HCT116 (cell line): ENCODE measurements around the gene TRIM13. TPM values are rescaled to one million over a fixed set of nuclear protein-coding genes. Genes with fewer than 3 reads are reported as not detected.

ENCODE experiments used
- ATAC-seq: fragments of 200-7000 bp; cut with Tn5 transposase; 2 replicates; pipeline ENCODE4 v1.9.1; 2020; ENCODE audit warnings: mild to moderate bottlenecking, moderate library complexity
- BruUV-seq: library from RNA; stranded (reverse); fragments of 400-500 nt; replicated peaks from 2 replicates; lab custom pipeline; 2021; lab: Mats Ljungman, UMichigan
- CTCF ChIA-PET: fragments of 300-600 bp; sonication (Branson Sonifier 250); formaldehyde crosslinking; loops from one replicate; lab custom pipeline; 2021; ENCODE audit warnings: antibody characterized with exemption; lab: Charles Lee
- POLR2A ChIA-PET: fragments of 300-600, 350-600 bp; sonication (Branson Sonifier 250); formaldehyde crosslinking; loops from one replicate; lab custom pipeline; 2021; ENCODE audit warnings: antibody characterized with exemption; lab: Charles Lee
- RAD21 ChIA-PET, 2 experiments: fragments of 300-600 bp; sonication (Branson Sonifier 250); formaldehyde crosslinking; loops; one replicate each; lab custom pipeline; 2023; ENCODE audit warnings: low total read pairs in 2 of 2; ENCODE audit not compliant: uncharacterized antibody in 2 of 2, unreplicated experiment in 2 of 2, low non-redundant PET in 1 of 2; lab: Charles Lee
- DNase-seq: peaks from one replicate; pipeline ENCODE4 v3.0.0-alpha.2; 2010; ENCODE audit warnings: low read depth, low spot score
- H2AFZ ChIP-seq: fragments of 200-600 bp; shearing (Covaris generic), sonication (generic); 2 replicates; pipeline ENCODE4 v1.6.1; 2017; ENCODE audit warnings: low read depth, mixed run types, mixed read lengths, antibody characterized with exemption, low read length; ENCODE audit not compliant: poor library complexity, severe bottlenecking
- H3K27ac ChIP-seq: 2 replicates; pipeline ENCODE4 v1.5.1; 2012; ENCODE audit warnings: low read depth, low read length
- H3K27me3 ChIP-seq: fragments of 200-600 bp; sonication (generic); 2 replicates; pipeline ENCODE4 v1.6.1; 2016; ENCODE audit warnings: mixed run types, low read length, mixed read lengths; ENCODE audit not compliant: insufficient read depth
- H3K36me3 ChIP-seq, 2 experiments: fragments of 200-500 bp in 1 of 2; fragments of 200-600 bp in 1 of 2; sonication (Bioruptor generic) in 1 of 2; sonication (generic) in 1 of 2; 2 replicates each; pipeline versions ENCODE4 v1.5.1 to v1.6.1; 2014 to 2016; ENCODE audit warnings: low read length in 2 of 2, inconsistent platforms in 1 of 2, mixed read lengths in 1 of 2, mixed run types in 1 of 2; ENCODE audit not compliant: insufficient read depth in 2 of 2, control insufficient read depth in 1 of 2
- H3K4me1 ChIP-seq, 2 experiments: fragments of 200-600 bp in 1 of 2; sonication (generic) in 1 of 2; 2 replicates each; pipeline versions ENCODE4 v1.5.1 to v1.6.1; 2012 to 2017; ENCODE audit warnings: low read length in 2 of 2, inconsistent platforms in 1 of 2, mild to moderate bottlenecking in 1 of 2, mixed read lengths in 1 of 2, mixed run types in 1 of 2, moderate library complexity in 1 of 2; ENCODE audit not compliant: insufficient read depth in 2 of 2, control insufficient read depth in 1 of 2
- H3K4me2 ChIP-seq: fragments of 200-600 bp; sonication (generic); 2 replicates; pipeline ENCODE4 v1.6.1; 2017; ENCODE audit warnings: mixed run types, low read length, mixed read lengths
- H3K4me3 ChIP-seq, 2 experiments: fragments of 200-600 bp in 1 of 2; sonication (generic) in 1 of 2; replicated peaks in 1 of 2; 2 replicates each; pipeline ENCODE4 v1.5.1; 2011 to 2016; ENCODE audit warnings: low read length in 2 of 2, control low read depth in 1 of 2, low read depth in 1 of 2, mild to moderate bottlenecking in 1 of 2, mixed read lengths in 1 of 2, mixed run types in 1 of 2
- H3K79me2 ChIP-seq: fragments of 200-600 bp; sonication (generic); 2 replicates; pipeline ENCODE4 v1.6.1; 2017; ENCODE audit warnings: mild to moderate bottlenecking, mixed run types, low read length, moderate library complexity, mixed read lengths; ENCODE audit not compliant: insufficient read depth
- H3K9ac ChIP-seq: fragments of 200-600 bp; sonication (generic); 2 replicates; pipeline ENCODE4 v1.6.1; 2016; ENCODE audit warnings: low read length, mixed read lengths
- H3K9me2 ChIP-seq: fragments of 200-600 bp; sonication (generic), shearing (Covaris generic); 2 replicates; pipeline ENCODE4 v1.6.1; 2017; ENCODE audit warnings: mixed run types, mild to moderate bottlenecking, moderate library complexity; ENCODE audit not compliant: insufficient read depth
- H3K9me3 ChIP-seq, 2 experiments: fragments of 200-500 bp in 1 of 2; fragments of 200-600 bp in 1 of 2; sonication (Bioruptor generic) in 1 of 2; sonication (generic) in 1 of 2; 2 replicates each; pipeline ENCODE4 v1.6.1; 2014 to 2017; ENCODE audit warnings: low read length in 2 of 2, mixed read lengths in 2 of 2, inconsistent platforms in 1 of 2, low read depth in 1 of 2, mild to moderate bottlenecking in 1 of 2, mixed run types in 1 of 2, moderate library complexity in 1 of 2; ENCODE audit not compliant: control insufficient read depth in 1 of 2, insufficient read depth in 1 of 2
- H4K20me1 ChIP-seq: fragments of 200-600 bp; sonication (generic), shearing (Covaris generic); 2 replicates; pipeline ENCODE4 v1.6.1; 2017; ENCODE audit warnings: mixed run types, mild to moderate bottlenecking, moderate library complexity; ENCODE audit not compliant: insufficient read depth
- CBX3 ChIP-seq: IDR thresholded peaks from 2 replicates; pipeline ENCODE4 v1.6.1; 2012; ENCODE audit warnings: low read depth
- EGR1 ChIP-seq: IDR thresholded peaks from 2 replicates; pipeline ENCODE4 v1.6.1; 2012; ENCODE audit warnings: low read depth
- ELF1 ChIP-seq: IDR thresholded peaks from 2 replicates; pipeline ENCODE4 v1.6.1; 2012; ENCODE audit warnings: low read depth, borderline replicate concordance
- EZH2 ChIP-seq: fragments of 200-600 bp; sonication (generic); IDR thresholded peaks from 2 replicates; pipeline ENCODE4 v1.6.1; 2017; ENCODE audit warnings: antibody characterized with exemption, mixed run types
- FOSL1 ChIP-seq: IDR thresholded peaks from 2 replicates; pipeline ENCODE4 v1.6.1; 2012; ENCODE audit warnings: low read depth
- JUND ChIP-seq: IDR thresholded peaks from 2 replicates; pipeline ENCODE4 v1.6.1; 2012
- RAD21 ChIP-seq: IDR thresholded peaks from 2 replicates; pipeline ENCODE4 v1.6.1; 2012; ENCODE audit warnings: low read depth, mild to moderate bottlenecking
- SIN3A ChIP-seq: IDR thresholded peaks from 2 replicates; pipeline ENCODE4 v1.6.1; 2012; ENCODE audit warnings: low read depth
- SP1 ChIP-seq: IDR thresholded peaks from 2 replicates; pipeline ENCODE4 v1.6.1; 2012; ENCODE audit warnings: low read depth
- SRF ChIP-seq: IDR thresholded peaks from 2 replicates; pipeline ENCODE4 v1.6.1; 2012; ENCODE audit warnings: low read depth
- YY1 ChIP-seq: IDR thresholded peaks from 2 replicates; pipeline ENCODE4 v1.6.1; 2011; ENCODE audit warnings: low read length, low read depth, moderate library complexity, mild to moderate bottlenecking; ENCODE audit not compliant: insufficient replicate concordance; ENCODE audit errors: extremely low read depth
- ZFX ChIP-seq: fragments of 450-650 bp; IDR thresholded peaks from 2 replicates; pipeline ENCODE4 v1.6.1; 2017
- ZNF274 ChIP-seq: fragments of 200-500 bp; sonication (Bioruptor generic); IDR thresholded peaks from 2 replicates; pipeline ENCODE4 v1.6.1; 2014; ENCODE audit warnings: mild to moderate bottlenecking, low read depth, low read length, inconsistent platforms
- intact Hi-C: fragments of 100-400 bp; cut with micrococcal nuclease; formaldehyde crosslinking; loops from 2 replicates; pipeline ENCODE4 v1.10.0; 2022
- total RNA-seq: library from RNA; stranded (reverse); gene quantifications from one replicate; pipeline ENCODE4 v1.2.1, GENCODE V29; 2021; ENCODE audit not compliant: unreplicated experiment
- TF ChIP-seq, protein P1 (sequence below), 3 experiments: fragments of 200-600 bp in 1 of 3; sonication (generic) in 1 of 3; IDR thresholded peaks in 2 of 3; conservative IDR thresholded peaks in 1 of 3; 2 replicates each; pipeline ENCODE4 v1.5.1; 2012 to 2017; ENCODE audit warnings: low read depth in 2 of 3, low read length in 2 of 3, antibody characterized with exemption in 1 of 3, borderline replicate concordance in 1 of 3, control low read depth in 1 of 3, mild to moderate bottlenecking in 1 of 3, mixed read lengths in 1 of 3, mixed run types in 1 of 3, moderate library complexity in 1 of 3; ENCODE audit not compliant: insufficient read depth in 1 of 3
- TF ChIP-seq, protein P2 (sequence below): IDR thresholded peaks from 2 replicates; pipeline ENCODE4 v1.6.1; 2012
- TF ChIP-seq, protein P3 (sequence below): IDR thresholded peaks from 2 replicates; pipeline ENCODE4 v1.6.1; 2012; ENCODE audit warnings: low read depth

TRIM13 gene
- total RNA-seq, 1 experiment from 2014 or later, result 24.6 TPM

DNA sequence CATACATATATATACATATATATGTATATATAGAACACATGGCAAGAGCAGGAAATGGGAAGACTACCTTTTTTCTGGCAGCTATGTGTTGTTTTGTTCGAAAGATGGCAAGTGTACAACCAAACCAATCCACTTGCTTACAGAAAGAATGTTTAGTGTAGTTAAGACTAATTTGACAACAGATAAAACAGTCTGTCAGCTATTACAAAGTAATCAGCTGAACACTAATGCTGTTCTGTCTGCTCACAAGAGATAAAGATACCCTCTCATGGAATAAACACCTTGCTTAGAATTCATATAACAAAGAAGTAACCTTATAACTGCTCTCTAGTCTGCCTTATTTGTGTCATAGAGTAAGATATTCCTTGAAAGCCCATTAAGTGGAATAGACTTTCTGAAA lies 17.5 kb downstream of the TRIM13 start:
- intact Hi-C loops, result no loop called here
- POLR2A ChIA-PET, result interaction anchor here (0.6 to 1.4 kb wide), 2 partner anchors 8 to 17 kb away, joined by 3 to 4 read pairs; partner anchors contain the start of gene TRIM13
- ATAC-seq (no peak), DNase-seq (no peak)
- RAD21 ChIA-PET, result no interaction called here
- peaks cover 25 to 30% of the 10 kb centered on the region in 2 experiments for H3K36me3 ChIP-seq
- H3K27ac ChIP-seq, result no peak overlapping the region
- no TSS peak for BruUV-seq
- CTCF ChIA-PET, result interaction anchor here (2.9 kb wide), 1 partner anchor 17 kb away, joined by 9 read pairs; the partner anchor contains the start of gene TRIM13
- H3K9me2 ChIP-seq, result no peaks in the 10 kb centered on the region
- H2AFZ ChIP-seq, result no peak overlapping the region
- no peak overlapping the region for H3K4me3 ChIP-seq
- H4K20me1 ChIP-seq, result peaks cover 12% of the 10 kb centered on the region; the same call in 1 of the 2 replicates
- peaks cover 42% of the 10 kb centered on the region for H3K79me2 ChIP-seq
- H3K27me3 ChIP-seq, result no peaks in the 10 kb centered on the region
- TF ChIP-seq SP1 (no peak), SRF (no peak), YY1 (no peak), CBX3 (no peak), ELF1 (no peak), SIN3A (no peak), EGR1 (no peak), JUND (no peak), ZNF274 (no peak), ZFX (no peak), EZH2 (no peak), FOSL1 (no peak), RAD21 (no peak)
- TF ChIP-seq, protein P1, sequence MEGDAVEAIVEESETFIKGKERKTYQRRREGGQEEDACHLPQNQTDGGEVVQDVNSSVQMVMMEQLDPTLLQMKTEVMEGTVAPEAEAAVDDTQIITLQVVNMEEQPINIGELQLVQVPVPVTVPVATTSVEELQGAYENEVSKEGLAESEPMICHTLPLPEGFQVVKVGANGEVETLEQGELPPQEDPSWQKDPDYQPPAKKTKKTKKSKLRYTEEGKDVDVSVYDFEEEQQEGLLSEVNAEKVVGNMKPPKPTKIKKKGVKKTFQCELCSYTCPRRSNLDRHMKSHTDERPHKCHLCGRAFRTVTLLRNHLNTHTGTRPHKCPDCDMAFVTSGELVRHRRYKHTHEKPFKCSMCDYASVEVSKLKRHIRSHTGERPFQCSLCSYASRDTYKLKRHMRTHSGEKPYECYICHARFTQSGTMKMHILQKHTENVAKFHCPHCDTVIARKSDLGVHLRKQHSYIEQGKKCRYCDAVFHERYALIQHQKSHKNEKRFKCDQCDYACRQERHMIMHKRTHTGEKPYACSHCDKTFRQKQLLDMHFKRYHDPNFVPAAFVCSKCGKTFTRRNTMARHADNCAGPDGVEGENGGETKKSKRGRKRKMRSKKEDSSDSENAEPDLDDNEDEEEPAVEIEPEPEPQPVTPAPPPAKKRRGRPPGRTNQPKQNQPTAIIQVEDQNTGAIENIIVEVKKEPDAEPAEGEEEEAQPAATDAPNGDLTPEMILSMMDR (IDR thresholded peaks at IDR 0.05 in 2 of 3, conservative IDR thresholded peaks at IDR 0.05 in 1 of 3; ENCODE audit: borderline replicate concordance in 1 of 3, insufficient read depth in 1 of 3, low read depth in 2 of 3, low read length in 2 of 3), result no peak
- TF ChIP-seq, protein P2, sequence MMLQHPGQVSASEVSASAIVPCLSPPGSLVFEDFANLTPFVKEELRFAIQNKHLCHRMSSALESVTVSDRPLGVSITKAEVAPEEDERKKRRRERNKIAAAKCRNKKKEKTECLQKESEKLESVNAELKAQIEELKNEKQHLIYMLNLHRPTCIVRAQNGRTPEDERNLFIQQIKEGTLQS, result no peak
- TF ChIP-seq, protein P3, sequence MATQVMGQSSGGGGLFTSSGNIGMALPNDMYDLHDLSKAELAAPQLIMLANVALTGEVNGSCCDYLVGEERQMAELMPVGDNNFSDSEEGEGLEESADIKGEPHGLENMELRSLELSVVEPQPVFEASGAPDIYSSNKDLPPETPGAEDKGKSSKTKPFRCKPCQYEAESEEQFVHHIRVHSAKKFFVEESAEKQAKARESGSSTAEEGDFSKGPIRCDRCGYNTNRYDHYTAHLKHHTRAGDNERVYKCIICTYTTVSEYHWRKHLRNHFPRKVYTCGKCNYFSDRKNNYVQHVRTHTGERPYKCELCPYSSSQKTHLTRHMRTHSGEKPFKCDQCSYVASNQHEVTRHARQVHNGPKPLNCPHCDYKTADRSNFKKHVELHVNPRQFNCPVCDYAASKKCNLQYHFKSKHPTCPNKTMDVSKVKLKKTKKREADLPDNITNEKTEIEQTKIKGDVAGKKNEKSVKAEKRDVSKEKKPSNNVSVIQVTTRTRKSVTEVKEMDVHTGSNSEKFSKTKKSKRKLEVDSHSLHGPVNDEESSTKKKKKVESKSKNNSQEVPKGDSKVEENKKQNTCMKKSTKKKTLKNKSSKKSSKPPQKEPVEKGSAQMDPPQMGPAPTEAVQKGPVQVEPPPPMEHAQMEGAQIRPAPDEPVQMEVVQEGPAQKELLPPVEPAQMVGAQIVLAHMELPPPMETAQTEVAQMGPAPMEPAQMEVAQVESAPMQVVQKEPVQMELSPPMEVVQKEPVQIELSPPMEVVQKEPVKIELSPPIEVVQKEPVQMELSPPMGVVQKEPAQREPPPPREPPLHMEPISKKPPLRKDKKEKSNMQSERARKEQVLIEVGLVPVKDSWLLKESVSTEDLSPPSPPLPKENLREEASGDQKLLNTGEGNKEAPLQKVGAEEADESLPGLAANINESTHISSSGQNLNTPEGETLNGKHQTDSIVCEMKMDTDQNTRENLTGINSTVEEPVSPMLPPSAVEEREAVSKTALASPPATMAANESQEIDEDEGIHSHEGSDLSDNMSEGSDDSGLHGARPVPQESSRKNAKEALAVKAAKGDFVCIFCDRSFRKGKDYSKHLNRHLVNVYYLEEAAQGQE, result no peak
- TF ChIP-seq, all 23 proteins: peak for 0
- Histone ChIP-seq H3K4me1 (no peaks in the 10 kb centered on the region), H3K9ac (no peak overlapping the region), H3K9me3 (no peaks in the 10 kb centered on the region), H3K4me2 (no peak overlapping the region)
